ENCODE data around the gene CNIH3. TPM values are rescaled to one million over a fixed set of nuclear protein-coding genes. Genes with fewer than 3 reads are reported as not detected.

The CNIH3 gene
- total and polyA plus RNA-seq, 9 donors: 3.8 to 11.8 (median 8.3) TPM

- Histone ChIP-seq H3K36me3 (no peaks in the 10 kb centered on the region), H3K27ac (no peak overlapping the region), H3K4me3 (no peak overlapping the region), H3K9me3 (no peaks in the 10 kb centered on the region), H3K27me3 (no peaks in the 10 kb centered on the region), H3K4me1 (ENCODE audit: insufficient read depth) (peaks cover 3% of the 10 kb centered on the region)
- DNase-seq: no peak
- 95 to 96% (median 96%) methylated on average over 2 of the region's 2 CpGs for WGBS, 3 donors
- intact Hi-C loops (cut with DNase I): no loop called here
- TF ChIP-seq CTCF (IDR thresholded peaks at IDR 0.05): no peak
- TF ChIP-seq EP300 (IDR thresholded peaks at IDR 0.05): no peak
Measured at GRCh38 chr1:224767676-224768075, 151.6 kb downstream of the CNIH3 start.

DNA sequence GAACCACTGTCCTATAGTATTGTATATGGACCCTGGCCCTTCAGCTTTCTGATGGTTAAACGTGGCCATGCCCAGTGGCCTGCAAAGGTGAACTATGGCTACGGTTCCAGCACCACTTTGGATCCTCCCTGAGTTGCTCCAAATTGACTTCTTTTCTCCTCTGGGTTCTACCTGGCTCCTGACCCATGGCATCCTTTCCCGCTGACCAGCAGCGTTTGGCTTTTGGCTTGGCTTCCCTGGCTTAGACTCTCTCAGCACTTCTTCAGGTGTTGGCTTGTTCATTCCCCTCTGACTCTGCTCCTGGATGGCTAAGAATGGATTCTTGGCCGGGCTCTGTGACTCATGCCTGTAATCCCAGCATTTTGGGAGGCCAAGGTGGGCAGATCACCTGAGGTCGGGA lies 152.9 kb downstream of the CNIH3 start:
- 86 to 96% (median 94%) methylated on average over 6 of the region's 6 CpGs for WGBS, 3 donors

GRCh38 chr1:224769452-224770335 lies 153.6 kb downstream of the CNIH3 start:
- Histone ChIP-seq H3K27me3 (no peaks in the 10 kb centered on the region), H3K4me1 (ENCODE audit: insufficient read depth) (peaks cover 3% of the 10 kb centered on the region), H3K4me3 (no peak overlapping the region), H3K27ac (no peak overlapping the region), H3K36me3 (no peaks in the 10 kb centered on the region), H3K9me3 (no peaks in the 10 kb centered on the region)
- peak in 1 of 5 donors; percentile 10 for DNase-seq
- 60 to 70% (median 62%) methylated on average over 7 of the region's 7 CpGs for WGBS, 3 donors
- TF ChIP-seq EP300 (IDR thresholded peaks at IDR 0.05) (no peak), POLR2A (IDR thresholded peaks at IDR 0.05) (no peak), CTCF (IDR thresholded peaks at IDR 0.05) (no peak)
- intact Hi-C loops (cut with DNase I): no loop called here

More for the DNA sequence above, 152.9 kb downstream of the CNIH3 start:
- no peaks in the 10 kb centered on the region for H3K36me3 ChIP-seq
- peaks cover 3% of the 10 kb centered on the region for H3K4me1 ChIP-seq (ENCODE audit: insufficient read depth)
- TF ChIP-seq EP300 (IDR thresholded peaks at IDR 0.05): no peak
- TF ChIP-seq CTCF (IDR thresholded peaks at IDR 0.05): no peak
- TF ChIP-seq POLR2A (IDR thresholded peaks at IDR 0.05): no peak
- H3K27me3 ChIP-seq: no peaks in the 10 kb centered on the region
- H3K4me3 ChIP-seq: no peak overlapping the region
- no peaks in the 10 kb centered on the region for H3K9me3 ChIP-seq
- no peak overlapping the region for H3K27ac ChIP-seq
- DNase-seq: no peak
- intact Hi-C loops (cut with DNase I): no loop called here

- no peak for DNase-seq
- Histone ChIP-seq H3K4me3 (no peak overlapping the region), H3K36me3 (no peaks in the 10 kb centered on the region), H3K27me3 (no peaks in the 10 kb centered on the region), H3K27ac (no peak overlapping the region), H3K9me3 (no peaks in the 10 kb centered on the region), H3K4me1 (ENCODE audit: insufficient read depth) (peaks cover 3% of the 10 kb centered on the region)
- WGBS, 3 donors: 3 to 15% (median 6%) methylated on average over 5 of the region's 5 CpGs
- intact Hi-C loops (cut with DNase I): no loop called here
- TF ChIP-seq CTCF (IDR thresholded peaks at IDR 0.05): no peak
- no peak for TF ChIP-seq POLR2A (IDR thresholded peaks at IDR 0.05)
- TF ChIP-seq EP300 (IDR thresholded peaks at IDR 0.05): no peak
Measured at GRCh38 chr1:224770336-224770693, 154.2 kb downstream of the CNIH3 start.

Data from ovary (tissue), 9 donors.